Activated T-cell treated with anti-CD3 and anti-CD28 coated beads, Interleukin-2, amount 50 U/mL, for 72 hours (primary cell): Measurements from ENCODE around the gene LIPM. TPM values are rescaled to one million over a fixed set of nuclear protein-coding genes. Genes with fewer than 3 reads are reported as not detected.

Source experiments
- ATAC-seq, 2 donors: fragments of 150-1000 bp; cut with Tn5 transposase; replicated peaks in 1 of 2; 2 replicates each; pipeline ENCODE4 v1.10.0; 2021; ENCODE audit warnings: moderate library complexity in 2 of 2, mild to moderate bottlenecking in 1 of 2
- DNase-seq, 2 donors: peaks; one replicate each; pipeline ENCODE4 v3.0.0; 2021 to 2022; ENCODE audit warnings: mixed read lengths in 1 of 2
- H3K27ac Mint-ChIP-seq: one replicate; pipeline ENCODE4 v1.8.0; 2022; ENCODE audit warnings: mild to moderate bottlenecking, moderate library complexity, mixed read lengths
- H3K27me3 Mint-ChIP-seq: one replicate; pipeline ENCODE4 v1.8.0; 2022; ENCODE audit warnings: low read depth, mixed read lengths
- H3K36me3 Mint-ChIP-seq, 2 donors: one replicate each; pipeline ENCODE4 v1.8.0; 2022; ENCODE audit warnings: mixed read lengths in 2 of 2, mild to moderate bottlenecking in 1 of 2; ENCODE audit not compliant: insufficient read depth in 2 of 2
- H3K4me1 Mint-ChIP-seq: one replicate; pipeline ENCODE4 v1.8.0; 2022; ENCODE audit warnings: low read depth, mixed read lengths
- H3K4me3 Mint-ChIP-seq, 2 donors: one replicate each; pipeline ENCODE4 v1.8.0; 2022; ENCODE audit warnings: mild to moderate bottlenecking in 2 of 2, mixed read lengths in 2 of 2, moderate library complexity in 2 of 2
- H3K9me3 Mint-ChIP-seq, 2 donors: one replicate each; pipeline ENCODE4 v1.8.0; 2022; ENCODE audit warnings: mixed read lengths in 2 of 2
- total RNA-seq, 2 donors: library from RNA; stranded (reverse); gene quantifications; one replicate each; pipeline ENCODE4 v1.2.3, GENCODE V29; 2022

The LIPM gene
- total RNA-seq, 2 donors from 2014 or later, result not detected

- no peak for DNase-seq
- no peaks in the 10 kb centered on the region for H3K4me1 Mint-ChIP-seq
- no peak overlapping the region for H3K4me3 Mint-ChIP-seq
- no peaks in the 10 kb centered on the region for H3K9me3 Mint-ChIP-seq
- no peak overlapping the region for H3K27ac Mint-ChIP-seq
- H3K27me3 Mint-ChIP-seq, result peaks cover 20% of the 10 kb centered on the region
- H3K36me3 Mint-ChIP-seq, result no peaks in the 10 kb centered on the region
- ATAC-seq, result no peak
Measured at GRCh38 chr10:88786032-88786770, 16.3 kb upstream of the LIPM start.

- H3K9me3 Mint-ChIP-seq, result no peaks in the 10 kb centered on the region
- peaks cover 18% of the 10 kb centered on the region for H3K27me3 Mint-ChIP-seq
Measured at GRCh38 chr10:88787463-88787862, 15.1 kb upstream of the LIPM start.

GRCh38 chr10:88788924-88789323 lies 13.6 kb upstream of the LIPM start:
- no peak for DNase-seq
- no peaks in the 10 kb centered on the region for H3K36me3 Mint-ChIP-seq
- H3K27ac Mint-ChIP-seq, result no peak overlapping the region
- peaks cover 24% of the 10 kb centered on the region for H3K4me1 Mint-ChIP-seq
- H3K4me3 Mint-ChIP-seq, result no peak overlapping the region
- no peaks in the 10 kb centered on the region for H3K9me3 Mint-ChIP-seq
- ATAC-seq, result no peak
- peaks cover 18% of the 10 kb centered on the region for H3K27me3 Mint-ChIP-seq

More at GRCh38 chr10:88787463-88787862, 15.1 kb upstream of the LIPM start:
- Mint-ChIP-seq H3K27ac (no peak overlapping the region), H3K4me1 (peaks cover 10% of the 10 kb centered on the region), H3K4me3 (no peak overlapping the region), H3K36me3 (no peaks in the 10 kb centered on the region)
- DNase-seq, result no peak
- no peak for ATAC-seq

GRCh38 chr10:88791924-88792323 lies 10.6 kb upstream of the LIPM start:
- Mint-ChIP-seq H3K27ac (no peak overlapping the region), H3K9me3 (no peaks in the 10 kb centered on the region), H3K4me3 (no peak overlapping the region), H3K27me3 (peaks cover 16% of the 10 kb centered on the region), H3K36me3 (no peaks in the 10 kb centered on the region), H3K4me1 (peaks cover 30% of the 10 kb centered on the region)
- ATAC-seq (no peak), DNase-seq (no peak)

- peak; percentile 3 to 9 for DNase-seq
- peak; percentile 66 to 72 for ATAC-seq
- Mint-ChIP-seq H3K36me3 (no peaks in the 10 kb centered on the region), H3K4me3 (no peak overlapping the region), H3K4me1 (peaks cover 30% of the 10 kb centered on the region), H3K27ac (no peak overlapping the region), H3K27me3 (peaks cover 19% of the 10 kb centered on the region), H3K9me3 (no peaks in the 10 kb centered on the region)
Measured at GRCh38 chr10:88792661-88793060, 9.9 kb upstream of the LIPM start.

- peak overlapping the region; percentile 47 to 62 for H3K4me3 Mint-ChIP-seq
- no peaks in the 10 kb centered on the region for H3K9me3 Mint-ChIP-seq
- H3K4me1 Mint-ChIP-seq, result peaks cover 30% of the 10 kb centered on the region
- H3K27me3 Mint-ChIP-seq, result peaks cover 19% of the 10 kb centered on the region
- H3K36me3 Mint-ChIP-seq, result no peaks in the 10 kb centered on the region
- no peak for DNase-seq
- ATAC-seq, result peak; percentile 87 to 89
- H3K27ac Mint-ChIP-seq, result peak overlapping the region; percentile 84
Measured at GRCh38 chr10:88793712-88794299, 8.7 kb upstream of the LIPM start.

- no peak overlapping the region for H3K27ac Mint-ChIP-seq
- H3K9me3 Mint-ChIP-seq, result no peaks in the 10 kb centered on the region
- H3K36me3 Mint-ChIP-seq, result no peaks in the 10 kb centered on the region
- H3K27me3 Mint-ChIP-seq, result peaks cover 19% of the 10 kb centered on the region
- peaks cover 30% of the 10 kb centered on the region for H3K4me1 Mint-ChIP-seq
- ATAC-seq (no peak), DNase-seq (no peak)
- no peak overlapping the region for H3K4me3 Mint-ChIP-seq
Measured at GRCh38 chr10:88794731-88795130, 7.8 kb upstream of the LIPM start.

GRCh38 chr10:88800152-88801125 lies 2.1 kb upstream of the LIPM start:
- no peaks in the 10 kb centered on the region for H3K36me3 Mint-ChIP-seq
- peaks cover 15% of the 10 kb centered on the region for H3K4me1 Mint-ChIP-seq
- peaks cover 25% of the 10 kb centered on the region for H3K27me3 Mint-ChIP-seq
- H3K4me3 Mint-ChIP-seq, result no peak overlapping the region
- H3K27ac Mint-ChIP-seq, result no peak overlapping the region
- DNase-seq (peak; percentile 22 to 32), ATAC-seq (peak; percentile 85 to 91)
- no peaks in the 10 kb centered on the region for H3K9me3 Mint-ChIP-seq

- DNase-seq (no peak), ATAC-seq (no peak)
- H3K27ac Mint-ChIP-seq, result no peak overlapping the region
- no peaks in the 10 kb centered on the region for H3K36me3 Mint-ChIP-seq
- peaks cover 15% of the 10 kb centered on the region for H3K4me1 Mint-ChIP-seq
- no peak overlapping the region for H3K4me3 Mint-ChIP-seq
- H3K9me3 Mint-ChIP-seq, result no peaks in the 10 kb centered on the region
- peaks cover 6% of the 10 kb centered on the region for H3K27me3 Mint-ChIP-seq
Measured at GRCh38 chr10:88803641-88804040, 1.1 kb downstream of the LIPM start.

- no peak for ATAC-seq
- Mint-ChIP-seq H3K27ac (no peak overlapping the region), H3K4me1 (peaks cover 15% of the 10 kb centered on the region), H3K9me3 (no peaks in the 10 kb centered on the region), H3K36me3 (no peaks in the 10 kb centered on the region), H3K4me3 (no peak overlapping the region), H3K27me3 (peaks cover 6% of the 10 kb centered on the region)
- no peak for DNase-seq
Measured at GRCh38 chr10:88804083-88804812, 1.7 kb downstream of the LIPM start.

GRCh38 chr10:88805361-88805760 lies 2.8 kb downstream of the LIPM start:
- ATAC-seq (no peak), DNase-seq (no peak)
- Mint-ChIP-seq H3K9me3 (no peaks in the 10 kb centered on the region), H3K27ac (no peak overlapping the region), H3K4me1 (peaks cover 18% of the 10 kb centered on the region), H3K36me3 (no peaks in the 10 kb centered on the region), H3K4me3 (no peak overlapping the region), H3K27me3 (peaks cover 6% of the 10 kb centered on the region)

- DNase-seq (no peak), ATAC-seq (no peak)
- H3K4me1 Mint-ChIP-seq, result peaks cover 17% of the 10 kb centered on the region
- H3K9me3 Mint-ChIP-seq, result no peaks in the 10 kb centered on the region
- H3K4me3 Mint-ChIP-seq, result no peak overlapping the region
- H3K36me3 Mint-ChIP-seq, result no peaks in the 10 kb centered on the region
- no peak overlapping the region for H3K27ac Mint-ChIP-seq
- peaks cover 6% of the 10 kb centered on the region for H3K27me3 Mint-ChIP-seq
Measured at GRCh38 chr10:88805924-88806323, 3.4 kb downstream of the LIPM start.
